GM12878 (cell line): Measurements from ENCODE around the gene CTCFL. TPM values are rescaled to one million over a fixed set of nuclear protein-coding genes. Genes with fewer than 3 reads are reported as not detected.

Source experiments
- CBFB ChIP-seq: IDR thresholded peaks from 2 replicates; pipeline ENCODE4 v1.6.1; 2016; ENCODE audit warnings: antibody characterized with exemption, low read depth
- GATAD2B ChIP-seq: fragments of 450-650 bp; conservative IDR thresholded peaks from 2 replicates; pipeline ENCODE4 v1.6.1; 2017; ENCODE audit warnings: low read depth, mild to moderate bottlenecking, moderate library complexity
- MLLT1 ChIP-seq: fragments of 450-650 bp; IDR thresholded peaks from 2 replicates; pipeline ENCODE4 v1.6.1; 2016; ENCODE audit warnings: mild to moderate bottlenecking
- POLR2A ChIP-seq: IDR thresholded peaks from 2 replicates; pipeline ENCODE4 v1.6.1; 2011; ENCODE audit warnings: low read depth, mild to moderate bottlenecking, low read length
- SIN3A ChIP-seq: IDR thresholded peaks from 2 replicates; pipeline ENCODE4 v1.6.1; 2012; ENCODE audit warnings: low read depth, low read length, improper control_type of control experiment
- polyA plus RNA-seq, 11 experiments: library from polyadenylated mRNA; depleted of rRNA in 4 of 11; unstranded in 6 of 11; stranded (reverse) in 5 of 11; fragments of >200 nt; fragmentation: Nextera tagmentation in 4 of 11; fragmentation: Illumina TruSeq in 1 of 11; extraction: Ambion mirVana in 4 of 11; extraction: Trizol in 1 of 11; gene quantifications; 1 replicate in 1 of 11; 2 replicates in 10 of 11; pipeline versions ENCODE4 v1.2.1 to v1.2.3, GENCODE V29; 2011 to 2016; ENCODE audit warnings: inconsistent platforms in 2 of 11, missing spikeins in 2 of 11, low read depth in 1 of 11
- total RNA-seq, 4 experiments: library from RNA; depleted of rRNA in 3 of 4; stranded (reverse); fragments of >200 nt in 3 of 4; fragmentation: Illumina TruSeq in 1 of 4; extraction: Trizol in 1 of 4; gene quantifications; 2 replicates each; pipeline versions ENCODE4 v1.2.1 to v1.2.3, GENCODE V29; 2013 to 2021
- TF ChIP-seq, protein P1 (sequence below): fragments of 450-650 bp; IDR thresholded peaks from 2 replicates; pipeline ENCODE4 v1.6.1; 2017; ENCODE audit warnings: mild to moderate bottlenecking, moderate library complexity

Gene CTCFL
- total and polyA plus RNA-seq, 10 of the 15 experiments (the other 5 are each of a cell fraction or from before 2014, with no cell fraction given) = 0.06 to 0.20 (median 0.11) TPM; not detected in 4

GRCh38 chr20:57471496-57472372 is 53.2 kb downstream of the CTCFL start (continued):
- TF ChIP-seq, protein P1, sequence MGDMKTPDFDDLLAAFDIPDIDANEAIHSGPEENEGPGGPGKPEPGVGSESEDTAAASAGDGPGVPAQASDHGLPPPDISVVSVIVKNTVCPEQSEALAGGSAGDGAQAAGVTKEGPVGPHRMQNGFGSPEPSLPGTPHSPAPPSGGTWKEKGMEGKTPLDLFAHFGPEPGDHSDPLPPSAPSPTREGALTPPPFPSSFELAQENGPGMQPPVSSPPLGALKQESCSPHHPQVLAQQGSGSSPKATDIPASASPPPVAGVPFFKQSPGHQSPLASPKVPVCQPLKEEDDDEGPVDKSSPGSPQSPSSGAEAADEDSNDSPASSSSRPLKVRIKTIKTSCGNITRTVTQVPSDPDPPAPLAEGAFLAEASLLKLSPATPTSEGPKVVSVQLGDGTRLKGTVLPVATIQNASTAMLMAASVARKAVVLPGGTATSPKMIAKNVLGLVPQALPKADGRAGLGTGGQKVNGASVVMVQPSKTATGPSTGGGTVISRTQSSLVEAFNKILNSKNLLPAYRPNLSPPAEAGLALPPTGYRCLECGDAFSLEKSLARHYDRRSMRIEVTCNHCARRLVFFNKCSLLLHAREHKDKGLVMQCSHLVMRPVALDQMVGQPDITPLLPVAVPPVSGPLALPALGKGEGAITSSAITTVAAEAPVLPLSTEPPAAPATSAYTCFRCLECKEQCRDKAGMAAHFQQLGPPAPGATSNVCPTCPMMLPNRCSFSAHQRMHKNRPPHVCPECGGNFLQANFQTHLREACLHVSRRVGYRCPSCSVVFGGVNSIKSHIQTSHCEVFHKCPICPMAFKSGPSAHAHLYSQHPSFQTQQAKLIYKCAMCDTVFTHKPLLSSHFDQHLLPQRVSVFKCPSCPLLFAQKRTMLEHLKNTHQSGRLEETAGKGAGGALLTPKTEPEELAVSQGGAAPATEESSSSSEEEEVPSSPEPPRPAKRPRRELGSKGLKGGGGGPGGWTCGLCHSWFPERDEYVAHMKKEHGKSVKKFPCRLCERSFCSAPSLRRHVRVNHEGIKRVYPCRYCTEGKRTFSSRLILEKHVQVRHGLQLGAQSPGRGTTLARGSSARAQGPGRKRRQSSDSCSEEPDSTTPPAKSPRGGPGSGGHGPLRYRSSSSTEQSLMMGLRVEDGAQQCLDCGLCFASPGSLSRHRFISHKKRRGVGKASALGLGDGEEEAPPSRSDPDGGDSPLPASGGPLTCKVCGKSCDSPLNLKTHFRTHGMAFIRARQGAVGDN = no peak
- TF ChIP-seq CBFB = no peak
- TF ChIP-seq GATAD2B = no peak
- TF ChIP-seq MLLT1 = no peak
- TF ChIP-seq SIN3A = no peak
- no peak for TF ChIP-seq POLR2A
